Midbrain (tissue), 1 donor: Measurements from ENCODE around the gene MRPS12.

Experiments
- DNase-seq: peaks from one replicate; lab custom pipeline; 2025; lab: John Stamatoyannopoulos, UW

MRPS12 gene

DNA sequence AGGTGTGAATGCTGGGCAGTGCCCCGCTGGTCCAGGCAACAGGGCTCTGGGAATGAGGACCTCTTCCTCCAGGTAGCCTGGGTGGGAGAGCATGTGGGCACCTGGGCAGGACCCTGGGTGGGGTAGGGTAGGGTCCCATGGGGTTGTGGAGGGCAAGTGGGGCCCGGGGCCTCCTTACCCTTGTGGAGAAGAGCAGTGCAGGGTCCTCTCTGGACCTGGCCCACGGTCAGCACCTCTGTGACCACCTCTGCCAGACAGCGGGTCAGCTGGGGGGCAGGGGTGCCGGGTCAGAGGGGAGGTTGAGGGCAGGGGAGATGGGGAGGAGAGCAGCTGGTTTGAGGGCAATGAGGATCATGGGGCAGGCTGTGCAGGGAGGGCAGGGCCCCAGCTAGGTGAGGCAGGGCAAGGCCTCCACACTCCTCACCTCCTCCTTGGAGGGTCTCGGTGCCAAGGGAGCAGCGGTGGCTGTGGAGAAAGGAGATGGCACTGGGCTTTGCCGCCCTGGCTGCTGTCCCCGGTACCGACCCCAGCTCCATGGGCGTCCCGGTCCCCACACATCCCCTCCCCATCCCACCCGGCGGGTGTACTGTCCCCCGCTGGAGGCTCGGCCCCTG, 19.2 kb upstream of the MRPS12 start:
- DNase-seq: no peak

DNA sequence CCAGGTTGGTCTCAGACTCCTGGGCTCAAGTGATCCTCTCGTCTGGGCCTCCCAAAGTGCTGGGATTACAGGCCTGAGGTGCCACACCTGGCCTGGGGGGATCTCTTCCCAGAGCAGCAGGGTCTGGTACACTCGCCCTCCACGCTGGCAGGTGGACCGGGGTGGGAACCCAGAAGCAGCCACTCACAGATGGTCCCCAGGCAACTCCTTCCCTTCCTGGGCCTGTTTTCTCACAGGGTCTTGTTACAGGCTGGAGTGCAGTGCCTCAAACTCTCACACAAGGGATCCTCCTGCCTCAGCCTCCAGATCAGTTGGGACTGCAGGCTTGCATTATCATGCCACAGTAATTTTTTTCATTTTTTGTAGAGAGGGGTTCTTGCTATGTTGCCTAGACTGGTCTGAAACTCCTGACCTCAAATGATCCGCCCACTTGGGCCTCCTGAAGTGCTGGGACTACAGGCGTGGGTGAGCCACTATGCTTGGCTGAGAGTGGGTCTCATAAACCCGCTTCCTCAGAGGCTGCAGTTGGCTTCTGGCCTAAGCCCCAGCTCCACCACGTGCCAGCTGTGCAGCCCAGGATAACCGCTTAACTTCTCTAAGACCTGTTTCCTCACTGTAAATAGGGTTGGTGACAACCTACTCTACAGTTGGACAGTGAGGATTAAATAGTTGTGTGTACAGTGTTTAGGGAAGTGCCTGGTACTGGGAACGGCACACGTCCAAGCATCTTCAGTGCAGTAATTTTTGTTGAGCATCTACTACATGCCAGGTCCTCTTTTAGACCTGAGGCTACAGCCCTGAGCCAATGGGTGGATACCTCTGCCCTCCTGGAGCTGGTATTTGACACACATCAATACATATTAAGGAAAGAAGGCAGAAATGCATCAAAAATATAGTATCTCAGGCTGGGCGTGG, 17.9 kb upstream of the MRPS12 start:
- no peak for DNase-seq

DNA sequence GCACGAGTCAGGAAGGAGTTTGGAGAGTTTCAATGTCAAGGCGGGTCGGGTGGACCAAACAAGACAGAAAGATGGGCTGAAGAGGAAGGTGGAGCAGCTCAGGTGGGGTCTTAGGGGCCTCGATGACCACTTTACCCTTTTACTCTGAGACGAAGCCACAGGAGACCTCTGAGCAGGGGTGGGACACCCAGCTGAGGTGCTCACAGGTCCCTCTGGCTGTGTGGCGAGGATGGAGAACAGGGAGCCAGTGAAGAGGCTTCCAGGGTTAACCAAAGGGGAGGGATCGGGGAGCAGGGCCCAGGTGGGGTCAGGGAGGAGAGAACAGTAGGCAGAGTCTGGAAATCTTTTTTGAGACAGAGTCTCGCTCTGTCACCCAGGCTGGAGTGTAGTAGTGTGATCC, 16.8 kb upstream of the MRPS12 start:
- DNase-seq: no peak

DNA sequence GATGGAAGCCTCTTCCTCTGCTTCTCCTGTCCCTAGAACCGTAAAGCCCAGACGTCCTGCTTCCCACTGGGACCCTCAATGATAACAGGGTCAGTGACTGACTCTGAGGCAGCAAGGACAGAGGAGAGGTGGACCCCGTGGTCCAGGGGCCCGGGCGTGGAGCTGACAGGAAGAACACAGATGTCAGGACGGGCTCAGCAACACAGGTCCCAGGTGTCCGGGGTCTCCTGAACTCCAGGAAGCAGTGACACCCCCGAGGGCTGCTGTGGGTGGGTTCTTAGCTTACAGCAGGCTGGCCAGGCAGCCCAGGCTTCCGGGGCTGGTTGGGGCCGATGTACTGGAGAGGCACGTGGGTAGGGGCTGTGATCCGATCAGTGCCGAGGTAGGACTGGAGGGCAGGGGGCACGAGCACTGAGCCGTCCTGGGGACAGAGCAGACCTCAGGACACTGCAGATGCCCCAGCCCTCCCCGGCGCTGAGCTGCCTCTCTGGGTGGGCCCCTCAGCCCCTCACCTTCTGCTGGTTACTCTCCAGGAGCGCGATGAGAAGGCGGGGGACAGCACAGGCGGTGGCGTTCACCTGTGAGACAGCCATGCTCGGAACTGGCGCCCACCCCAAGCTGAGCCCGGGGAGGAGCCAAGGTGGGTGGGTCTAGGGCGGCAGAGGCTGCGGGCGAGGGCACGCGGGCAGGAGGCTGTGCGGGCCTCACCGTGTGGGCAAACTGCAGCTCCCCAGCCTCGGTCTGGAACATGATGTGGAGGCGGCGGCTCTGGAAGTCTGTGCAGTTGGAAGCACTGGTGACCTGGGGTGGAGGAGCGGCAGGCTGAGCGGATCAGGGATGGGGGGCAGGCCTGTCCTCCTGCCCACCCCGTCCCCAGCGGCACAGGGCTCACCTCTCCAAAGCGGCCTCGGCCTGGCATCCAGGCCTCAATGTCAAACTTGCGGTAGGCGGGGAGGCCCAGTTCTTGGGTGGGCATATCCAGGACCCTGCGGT, 15.1 kb upstream of the MRPS12 start:
- no peak for DNase-seq

DNA sequence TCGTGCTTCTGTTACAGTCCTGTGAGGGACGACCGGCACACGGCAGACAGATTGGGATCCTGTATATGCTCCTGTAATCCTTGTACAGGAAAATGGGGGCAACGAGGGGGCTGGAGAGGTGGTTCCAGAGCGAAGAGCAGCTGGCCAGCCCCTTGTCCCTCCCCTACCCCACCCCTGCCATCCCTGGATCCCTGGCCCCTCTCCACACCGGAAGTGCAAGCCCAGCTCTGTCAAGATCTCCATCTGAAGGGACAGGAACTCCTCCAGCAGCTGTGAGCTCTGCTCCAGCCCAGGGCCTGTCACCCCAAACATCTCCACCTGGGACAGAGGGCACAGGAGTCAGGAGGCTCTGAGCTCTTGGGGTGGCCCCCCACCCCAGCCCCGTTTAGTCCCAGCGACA, 13.2 kb upstream of the MRPS12 start:
- DNase-seq: no peak

DNA sequence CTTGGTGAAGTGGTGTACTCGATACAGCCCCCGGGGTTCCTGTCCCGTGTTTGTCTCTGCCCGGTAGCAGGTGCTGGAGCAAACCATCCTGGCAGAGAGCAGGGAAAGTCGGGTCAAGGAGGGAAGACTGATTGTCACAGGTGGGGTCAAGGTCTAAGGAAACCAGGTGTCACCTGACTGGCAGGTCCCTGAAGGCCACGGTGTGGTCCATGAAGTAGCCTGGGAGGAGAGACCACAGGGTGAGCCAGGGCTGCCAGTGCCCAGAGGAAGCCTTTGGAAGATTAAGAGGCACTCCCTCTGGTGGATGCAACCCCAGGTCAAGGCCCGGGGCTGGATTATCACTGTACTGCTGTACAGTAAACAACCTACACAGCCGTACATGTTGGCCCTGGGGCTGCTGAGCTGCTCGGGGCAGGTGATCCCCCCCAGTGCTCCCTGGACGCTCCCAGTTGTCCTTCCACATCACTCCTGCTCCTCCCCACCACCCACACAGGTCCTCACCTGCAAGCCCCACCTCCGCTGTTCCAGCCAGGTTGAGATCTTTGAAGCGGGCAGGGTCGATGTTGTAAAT, 12.7 kb upstream of the MRPS12 start:
- no peak for DNase-seq

DNA sequence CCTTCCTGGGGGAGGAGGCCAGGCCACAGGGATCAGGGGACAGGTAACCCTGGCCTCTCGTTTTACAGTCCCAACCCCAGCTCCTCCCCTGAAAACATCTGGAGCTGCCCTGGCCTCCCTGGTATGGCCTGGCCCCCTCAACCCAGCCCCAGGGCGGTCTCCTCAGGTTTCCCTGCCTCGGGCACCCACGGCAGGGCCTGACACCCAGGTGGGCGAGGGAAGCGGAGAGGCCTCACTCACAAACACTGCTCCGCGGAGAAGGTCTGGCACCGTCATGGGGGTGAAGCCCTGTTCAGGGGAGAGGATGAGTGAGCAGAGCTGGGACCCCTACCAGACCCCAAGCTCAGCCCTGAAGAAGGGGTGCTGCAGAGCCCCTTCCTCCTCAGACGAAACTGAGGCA, 12.2 kb upstream of the MRPS12 start:
- DNase-seq: no peak

DNA sequence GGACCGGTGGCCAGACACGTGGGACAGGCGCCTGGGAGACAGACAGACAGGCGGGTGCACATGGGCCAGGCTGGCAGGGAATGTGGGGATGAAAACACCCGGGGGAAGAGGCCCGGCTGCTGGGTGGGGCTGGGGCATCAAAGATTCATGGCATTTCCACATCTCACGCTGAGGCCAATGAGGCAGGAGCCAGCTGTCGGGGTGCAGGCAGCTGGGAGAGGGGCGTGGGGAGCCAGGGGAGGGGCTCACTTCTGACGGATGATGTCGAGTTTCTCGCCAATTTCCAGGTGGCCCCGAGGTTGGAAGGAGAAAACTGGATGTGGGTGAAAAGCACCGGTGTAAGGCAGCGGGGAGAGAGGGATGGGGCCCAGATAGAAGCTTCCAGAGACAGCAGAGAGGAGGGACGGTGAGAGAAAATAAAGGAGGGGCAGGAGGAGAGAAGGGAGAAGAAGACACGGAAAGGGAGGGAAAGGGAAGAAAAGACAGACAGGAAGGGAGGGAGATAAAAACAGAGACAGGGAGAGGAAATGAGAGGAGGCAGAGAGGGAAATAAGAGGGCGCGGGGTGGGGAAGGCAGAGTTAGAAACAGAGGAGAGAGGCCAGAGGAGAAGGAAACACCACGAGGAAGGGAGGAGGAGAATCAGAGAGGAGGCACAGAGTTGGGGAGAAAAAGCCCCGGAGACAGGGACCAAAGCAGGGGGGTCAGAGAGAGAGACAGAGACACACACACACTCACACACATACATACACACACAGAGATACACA, 10.7 kb upstream of the MRPS12 start:
- no peak for DNase-seq

DNA sequence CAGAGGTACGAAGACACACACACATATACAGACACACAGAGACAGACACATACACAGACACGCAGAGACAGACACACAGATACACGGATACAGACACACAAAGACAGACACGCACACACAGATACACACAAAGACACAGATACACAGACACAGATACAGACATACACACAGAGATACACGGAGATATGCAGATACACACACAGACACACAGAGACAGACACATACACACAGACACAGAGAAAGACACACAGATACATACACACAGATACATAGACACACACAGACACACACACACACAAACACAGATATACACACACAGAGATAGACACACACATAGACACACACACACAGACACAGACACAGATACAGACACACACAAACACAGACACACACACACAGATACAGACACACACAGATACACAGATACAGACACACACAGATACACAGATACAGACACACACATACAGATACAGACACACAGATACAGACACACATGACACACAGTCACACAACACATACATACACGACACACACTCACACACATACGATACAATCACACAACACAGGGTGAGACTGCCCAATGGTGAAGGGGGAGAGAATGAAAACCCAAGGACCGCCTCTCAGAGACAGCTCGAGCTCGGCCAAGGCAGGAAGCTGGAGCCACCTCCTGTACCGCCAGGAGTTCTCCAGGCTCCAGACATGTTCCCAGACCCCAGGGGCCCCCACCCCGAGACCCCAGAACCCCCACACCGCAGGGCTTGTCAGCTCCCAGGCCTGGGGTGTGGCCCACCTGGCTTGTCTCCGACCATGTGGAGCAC, 9.9 kb upstream of the MRPS12 start:
- no peak for DNase-seq

DNA sequence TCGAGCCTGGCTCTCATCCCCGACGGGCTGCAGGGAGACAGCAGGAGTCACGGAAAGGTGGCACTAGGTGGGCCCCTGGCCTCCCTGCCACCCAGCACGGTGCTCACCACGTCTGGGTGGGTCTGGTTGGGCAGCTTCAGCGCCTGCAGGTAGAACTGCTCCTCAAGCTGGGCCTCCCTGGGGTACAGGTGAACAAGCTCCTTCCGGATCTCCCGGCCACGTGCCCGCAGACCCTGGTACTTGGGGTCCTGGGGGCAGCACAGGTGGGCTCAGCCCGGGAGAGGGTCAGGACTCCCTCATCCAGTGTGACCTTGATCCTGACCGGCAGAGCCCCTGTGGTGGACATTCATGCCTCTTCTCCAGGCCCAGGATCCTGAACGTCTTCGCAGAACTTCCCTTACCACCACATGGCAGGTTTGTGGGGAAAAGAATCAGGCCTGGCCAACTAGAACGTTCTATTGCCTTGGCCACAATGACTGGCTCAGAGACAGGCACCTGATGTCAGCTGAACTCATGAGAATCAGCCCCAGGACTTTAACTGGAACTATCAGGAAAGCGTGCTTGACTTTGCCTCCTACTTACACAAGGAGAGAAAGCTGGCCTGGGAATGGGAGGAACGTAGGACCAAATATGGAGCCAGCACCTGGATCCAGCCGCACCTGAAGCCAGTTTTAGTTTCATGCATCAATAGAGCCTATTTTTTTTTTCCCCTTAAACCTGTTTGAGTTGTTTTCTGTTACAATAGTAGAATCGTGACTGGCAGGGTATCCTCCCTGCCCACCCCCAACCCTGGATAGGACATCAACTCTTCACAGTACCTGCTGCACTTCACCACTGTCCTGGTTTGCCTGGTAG, 9.1 kb upstream of the MRPS12 start:
- no peak for DNase-seq

DNA sequence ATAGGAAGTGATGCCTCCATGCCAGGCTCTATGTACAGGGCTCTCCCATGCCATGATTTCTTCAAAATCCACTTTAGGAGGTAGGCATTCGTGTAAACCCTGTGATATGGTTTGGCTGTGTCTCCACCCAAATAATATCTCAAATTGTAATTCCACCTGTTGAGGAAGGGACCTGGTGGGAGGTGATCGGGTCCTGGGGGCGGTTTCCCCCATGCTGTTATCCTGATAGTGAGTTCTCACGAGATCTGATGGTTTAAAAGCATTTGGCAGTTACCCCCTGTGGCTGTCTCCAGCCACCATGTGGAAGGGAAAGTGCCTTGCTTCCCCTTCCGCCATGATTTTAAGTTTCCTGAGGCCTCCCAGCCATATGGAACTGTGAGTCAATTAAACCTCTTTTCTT, 8.3 kb upstream of the MRPS12 start:
- DNase-seq: no peak

DNA sequence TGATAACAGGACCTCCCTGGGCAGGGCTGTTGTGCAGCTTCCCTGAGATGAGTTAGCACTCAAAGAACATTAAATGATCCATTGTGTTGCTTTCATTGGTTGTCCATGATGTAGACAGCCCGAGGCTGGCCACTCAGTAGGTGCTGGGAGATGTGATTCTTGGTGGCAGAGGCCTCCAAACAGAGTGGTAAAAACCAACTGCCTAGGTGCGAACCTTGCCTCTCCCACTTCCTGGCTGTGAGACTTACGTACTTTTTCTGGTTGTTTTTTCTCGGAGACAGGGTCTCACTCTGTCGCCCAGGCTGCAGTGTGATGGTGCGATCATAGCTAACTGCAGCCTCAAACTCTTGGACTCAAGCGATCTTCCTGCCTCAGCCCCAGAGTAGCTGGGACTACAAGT, 6.4 kb upstream of the MRPS12 start:
- no peak for DNase-seq

DNA sequence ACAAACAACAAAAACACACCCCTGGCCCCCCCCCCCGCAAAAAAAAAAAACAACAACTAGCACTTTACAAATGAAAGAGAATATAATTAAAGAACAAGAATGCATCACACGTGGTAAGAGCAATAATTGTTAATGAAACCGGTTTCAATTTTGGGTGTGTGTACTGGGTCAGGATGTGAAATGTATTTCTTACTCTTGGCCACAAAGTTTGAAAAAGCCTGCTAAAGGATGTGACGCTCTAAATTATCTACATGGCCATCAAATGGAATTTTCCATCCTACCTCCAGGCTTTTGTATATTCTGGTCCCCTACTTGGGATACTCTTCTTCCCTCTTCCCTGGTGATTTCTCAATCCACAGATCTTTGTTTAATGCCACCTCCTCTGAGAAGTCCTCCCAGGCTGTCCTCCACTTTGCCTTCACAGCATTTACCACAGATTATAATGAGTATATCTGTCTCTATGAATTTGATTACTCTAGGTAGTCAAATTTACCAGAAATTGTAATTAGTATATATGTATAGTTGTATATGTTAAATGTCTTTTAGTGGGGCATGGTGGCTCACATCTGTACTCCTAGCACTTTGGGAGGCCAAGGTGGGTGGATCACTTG, 2.2 kb upstream of the MRPS12 start:
- DNase-seq: no peak

DNA sequence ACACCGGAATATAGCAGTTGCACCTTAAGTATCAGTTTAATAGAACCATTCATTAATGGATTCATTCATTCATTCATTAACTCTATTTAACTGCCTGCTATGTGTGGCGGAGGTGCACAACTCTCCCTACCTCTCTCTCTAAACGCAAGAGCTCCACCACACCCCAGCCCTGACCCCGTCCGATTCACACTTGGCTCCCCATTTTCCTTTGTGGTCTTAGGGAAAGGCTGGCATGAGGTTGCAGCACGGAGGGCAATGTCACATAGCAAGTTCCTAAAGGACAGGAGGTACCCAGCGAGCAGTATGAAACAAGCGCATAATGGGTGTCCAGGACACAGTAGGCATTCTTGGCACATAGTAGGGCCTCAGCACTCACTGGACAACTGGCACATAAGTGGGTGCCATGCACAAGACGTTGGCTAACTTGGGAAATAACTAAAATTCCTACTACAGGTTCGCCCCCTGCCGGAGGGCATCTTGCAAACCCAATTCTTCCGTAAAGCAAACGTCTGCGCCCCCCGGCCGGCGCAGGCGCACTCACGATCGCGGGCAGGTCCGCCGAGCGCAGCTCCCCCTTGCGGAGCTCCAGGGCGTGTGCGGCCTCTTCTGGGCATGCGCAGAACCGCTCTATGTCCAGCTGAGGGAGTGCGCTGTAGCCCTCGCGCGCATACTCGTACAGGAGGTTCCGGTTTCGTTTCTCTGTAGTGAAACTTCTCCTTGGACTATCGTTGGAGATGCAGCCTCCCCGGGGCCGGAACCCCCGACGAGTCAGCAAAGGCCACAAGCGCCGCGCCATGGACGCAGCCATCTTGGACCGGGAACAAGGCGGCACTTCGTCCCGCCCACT, 592 bp upstream of the MRPS12 start, which contains the start of gene SARS2:
Gene SARS2, minus strand, starts transcription at position 835 of the 847 bp plus-strand sequence. Its CDS starts 27 bp downstream, at position 808.
- DNase-seq: peak; percentile 97

DNA sequence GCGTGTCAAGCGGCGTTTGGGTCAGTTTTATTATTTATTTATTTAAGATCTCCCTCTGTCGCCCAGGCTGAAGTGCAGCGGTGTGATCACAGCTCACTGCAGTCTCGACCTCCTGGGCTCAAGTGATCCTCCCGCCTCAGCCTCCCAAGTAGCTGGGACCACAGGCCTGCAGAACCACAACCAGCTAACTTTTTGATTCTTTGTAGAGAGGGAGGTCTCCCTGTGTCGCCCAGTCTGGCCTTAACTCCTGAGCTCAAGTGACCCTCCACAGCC, 713 bp downstream of the MRPS12 start:
- DNase-seq: no peak

DNA sequence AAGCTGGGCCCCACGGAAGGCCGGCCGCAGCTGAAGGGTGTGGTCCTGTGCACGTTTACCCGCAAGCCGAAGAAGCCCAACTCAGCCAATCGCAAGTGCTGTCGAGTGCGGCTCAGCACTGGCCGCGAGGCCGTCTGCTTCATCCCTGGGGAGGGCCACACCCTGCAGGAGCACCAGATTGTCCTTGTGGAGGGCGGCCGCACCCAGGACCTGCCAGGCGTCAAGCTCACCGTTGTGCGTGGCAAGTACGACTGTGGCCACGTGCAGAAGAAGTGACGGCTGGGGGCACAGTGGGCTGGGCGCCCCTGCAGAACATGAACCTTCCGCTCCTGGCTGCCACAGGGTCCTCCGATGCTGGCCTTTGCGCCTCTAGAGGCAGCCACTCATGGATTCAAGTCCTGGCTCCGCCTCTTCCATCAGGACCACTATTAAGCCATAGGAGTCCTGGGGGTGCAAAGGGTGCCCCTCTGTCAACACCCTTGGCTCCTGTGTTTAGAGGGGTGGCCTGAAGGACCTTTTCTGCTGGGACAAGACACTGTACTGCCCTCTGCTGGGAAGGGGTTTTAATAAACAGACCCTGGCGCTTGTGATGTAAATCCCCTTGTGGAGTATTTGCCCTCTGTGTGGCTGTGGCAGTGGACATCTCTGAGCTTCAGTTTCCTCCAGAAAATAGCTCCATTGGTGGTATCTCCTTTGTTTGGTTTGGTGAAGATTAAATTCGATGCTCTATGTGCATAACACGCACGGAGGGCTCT, 1.9 kb downstream of the MRPS12 start:
- DNase-seq: no peak

DNA sequence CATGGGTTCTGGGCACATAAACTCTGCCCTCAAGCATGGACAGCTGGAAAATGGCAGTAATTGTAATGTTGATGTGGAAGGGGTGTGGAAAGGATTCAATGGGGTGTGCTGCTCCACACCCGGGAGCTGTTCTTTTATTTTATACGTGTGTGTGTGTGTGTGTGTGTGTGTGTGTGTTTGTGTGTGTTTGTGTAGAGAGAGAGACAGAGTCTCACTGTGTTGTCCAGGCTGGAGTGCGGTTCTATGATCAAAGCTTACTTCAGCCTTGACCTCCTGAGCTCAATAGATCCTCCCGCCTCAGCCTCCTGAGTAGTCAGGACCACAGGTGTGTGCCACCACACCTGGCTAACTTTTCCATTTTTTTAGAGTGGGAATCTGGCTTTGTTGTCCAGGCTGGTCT, 2.8 kb downstream of the MRPS12 start:
- DNase-seq: no peak
